Naive thymus-derived CD4-positive, alpha-beta T cell (primary cell): ENCODE data around the gene CD226. TPM values are rescaled to one million over a fixed set of nuclear protein-coding genes. Genes with fewer than 3 reads are reported as not detected.

ENCODE experiments used
- ATAC-seq: fragments of 150-1000 bp; cut with Tn5 transposase; 2 replicates; pipeline ENCODE4 v1.10.0; 2021; ENCODE audit warnings: mild to moderate bottlenecking, moderate library complexity
- CTCF ChIA-PET: fragments of 350-600 bp; sonication (Branson Sonifier 250); formaldehyde crosslinking; loops from one replicate; lab custom pipeline; 2021; ENCODE audit warnings: antibody characterized with exemption; lab: Charles Lee
- POLR2A ChIA-PET: fragments of 350-600 bp; sonication (Branson Sonifier 250); formaldehyde crosslinking; loops from one replicate; lab custom pipeline; 2021; ENCODE audit warnings: antibody characterized with exemption, inconsistent platforms; lab: Charles Lee
- DNase-seq, 9 donors: peaks; one replicate each; pipeline versions ENCODE4 v3.0.0 to v3.0.0-alpha.2; 2020 to 2022; ENCODE audit warnings: mixed read lengths in 1 of 9
- H3K27ac ChIP-seq: one replicate; pipeline ENCODE4 v1.7.0; 2013; ENCODE audit warnings: mild to moderate bottlenecking, low read depth, low read length, moderate library complexity
- H3K27me3 ChIP-seq, 2 donors: one replicate each; pipeline ENCODE4 v1.7.0; 2013; ENCODE audit warnings: low read length in 2 of 2, mild to moderate bottlenecking in 2 of 2, moderate library complexity in 2 of 2; ENCODE audit not compliant: control insufficient read depth in 2 of 2, insufficient read depth in 2 of 2
- H3K36me3 ChIP-seq, 3 experiments: 1 replicate in 2 of 3; 2 replicates in 1 of 3; pipeline ENCODE4 v1.7.0; 2013; ENCODE audit warnings: low read length in 3 of 3, mild to moderate bottlenecking in 3 of 3, moderate library complexity in 1 of 3; ENCODE audit not compliant: insufficient read depth in 3 of 3, control insufficient read depth in 2 of 3
- H3K4me1 ChIP-seq, 2 donors: one replicate each; pipeline ENCODE4 v1.7.0; 2013; ENCODE audit warnings: low read length in 2 of 2, mild to moderate bottlenecking in 2 of 2, moderate library complexity in 1 of 2; ENCODE audit not compliant: control insufficient read depth in 2 of 2, insufficient read depth in 2 of 2
- H3K4me3 ChIP-seq: 2 replicates; pipeline ENCODE4 v1.7.0; 2013; ENCODE audit warnings: mild to moderate bottlenecking, low read length
- H3K9me3 ChIP-seq, 3 experiments: 1 replicate in 2 of 3; 2 replicates in 1 of 3; pipeline ENCODE4 v1.7.0; 2013; ENCODE audit warnings: low read length in 3 of 3; ENCODE audit not compliant: control insufficient read depth in 2 of 3
- H3K27ac Mint-ChIP-seq, 9 donors: one replicate each; pipeline ENCODE4 v1.8.0; 2020 to 2022; ENCODE audit warnings: mixed read lengths in 9 of 9, mild to moderate bottlenecking in 8 of 9, moderate library complexity in 5 of 9, inconsistent platforms in 2 of 9
- H3K27me3 Mint-ChIP-seq, 5 donors: one replicate each; pipeline ENCODE4 v1.8.0; 2021 to 2022; ENCODE audit warnings: mixed read lengths in 5 of 5, mild to moderate bottlenecking in 1 of 5
- H3K36me3 Mint-ChIP-seq, 5 donors: one replicate each; pipeline ENCODE4 v1.8.0; 2020 to 2022; ENCODE audit warnings: mixed read lengths in 5 of 5, mild to moderate bottlenecking in 3 of 5, inconsistent platforms in 1 of 5
- H3K4me1 Mint-ChIP-seq, 7 donors: one replicate each; pipeline ENCODE4 v1.8.0; 2020 to 2022; ENCODE audit warnings: mixed read lengths in 7 of 7, mild to moderate bottlenecking in 3 of 7, inconsistent platforms in 1 of 7
- H3K4me3 Mint-ChIP-seq, 10 donors: one replicate each; pipeline ENCODE4 v1.8.0; 2020 to 2022; ENCODE audit warnings: mild to moderate bottlenecking in 10 of 10, mixed read lengths in 10 of 10, moderate library complexity in 6 of 10, inconsistent platforms in 2 of 10
- H3K9me3 Mint-ChIP-seq, 11 donors: one replicate each; pipeline ENCODE4 v1.8.0; 2020 to 2022; ENCODE audit warnings: mixed read lengths in 11 of 11, mild to moderate bottlenecking in 4 of 11, inconsistent platforms in 1 of 11, moderate library complexity in 1 of 11
- intact Hi-C, 2 donors: fragments of 100-400 bp; cut with micrococcal nuclease; formaldehyde crosslinking; loops; one replicate each; pipeline ENCODE4 v1.15.1; 2023
- polyA plus RNA-seq, 2 donors: library from polyadenylated mRNA; unstranded; fragments of 300-500 nt; fragmentation: Illumina TruSeq; gene quantifications; one replicate each; pipeline ENCODE4 v1.2.3, GENCODE V29; 2021
- total RNA-seq, 6 experiments: library from RNA in 5 of 6; stranded (reverse) in 5 of 6; gene quantifications; 1 replicate in 5 of 6; 2 replicates in 1 of 6; pipeline ENCODE4 v1.2.3 and lab custom pipeline; 2021 to 2026

Gene CD226
- total RNA-seq (100 to 1,000 TPM in 1 of 5 experiments, 10 to 100 TPM in 4; 43.4 to 103 (median 58.6) TPM), polyA plus RNA-seq (10 to 100 TPM; 27.9 to 30.9 TPM), total RNA-seq (lab: John Stamatoyannopoulos, UW) (70.7 reads per million, percentile 78 among the genes with 10 or more reads in this experiment)

DNA sequence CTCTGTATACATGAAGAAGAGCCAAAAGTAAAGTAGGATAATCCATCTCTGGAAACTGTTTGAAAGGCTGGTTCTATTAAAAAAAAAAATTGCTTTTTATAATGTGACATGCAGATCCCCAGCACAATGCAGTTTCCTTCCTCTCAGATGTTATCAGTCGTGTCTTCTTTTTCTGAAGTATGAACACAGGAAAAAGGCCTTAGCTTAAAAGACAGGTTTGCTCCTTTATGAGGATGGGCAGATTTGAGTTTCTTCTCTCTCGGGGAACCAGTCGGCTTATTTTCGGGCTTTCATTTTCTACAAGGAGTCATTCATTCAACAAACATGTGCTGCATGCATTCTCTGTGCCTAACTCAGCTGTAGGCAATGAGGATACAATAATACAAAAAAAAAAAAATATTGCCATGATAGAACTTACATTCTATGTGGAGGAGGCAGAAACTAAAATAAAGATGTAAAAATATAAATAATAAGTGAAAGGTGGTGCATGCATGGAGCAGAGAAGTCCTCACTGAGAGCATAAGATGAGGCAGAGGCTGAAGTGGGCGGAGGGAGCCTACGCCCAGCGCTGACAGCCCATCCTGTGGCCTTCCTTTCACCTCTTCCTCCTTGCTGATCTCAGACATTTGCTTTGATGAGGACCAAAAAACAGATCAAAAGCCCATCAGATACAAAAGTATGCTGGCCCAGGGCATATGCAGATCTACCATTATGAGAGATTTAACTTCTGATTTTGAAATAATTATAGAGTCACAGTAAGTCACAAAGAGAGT is at the start of gene CD226:
CD226 (minus strand) TSS at position 513 of the 773 bp plus-strand sequence; CDS start at position 46, 467 bp downstream.
- DNase-seq (peak in 7 of 9 donors; percentile 44 to 72 (median 60)), ATAC-seq (peak; percentile 79)
- H3K9me3 Mint-ChIP-seq: peaks cover 0 to 17% (median 0%) of the 10 kb centered on the region in 11 donors
- peak within 1 kb of the TSS; percentile 55 for H3K27ac ChIP-seq
- ChIA-PET CTCF (interaction anchor here (0.6 to 1.2 kb wide), 2 partner anchors 9 to 17 kb away, joined by 3 read pairs; no protein-coding TSS in a partner anchor), POLR2A (interaction anchor here (0.7 to 4.4 kb wide), 4 partner anchors 8 to 38 kb away, joined by 3 to 41 read pairs (median 20); no protein-coding TSS in a partner anchor)
- H3K4me3 Mint-ChIP-seq: peak within 1 kb of the TSS in 2 of 10 donors; percentile 56 to 77
- H3K9me3 ChIP-seq: no peaks in the 10 kb centered on the region
- peaks cover 2 to 61% (median 45%) of the 10 kb centered on the region in 7 donors for H3K4me1 Mint-ChIP-seq
- peak within 1 kb of the TSS; percentile 42 for H3K4me3 ChIP-seq
- H3K27me3 ChIP-seq: no peaks in the 10 kb centered on the region
- peaks cover 3 to 52% (median 28%) of the 10 kb centered on the region in 5 donors for H3K36me3 Mint-ChIP-seq
- no peaks in the 10 kb centered on the region for H3K36me3 ChIP-seq
- no peak within 1 kb of the TSS for H3K27ac Mint-ChIP-seq
- H3K27me3 Mint-ChIP-seq: no peaks in the 10 kb centered on the region
- intact Hi-C loops: loop anchor here (1.0 to 10.0 kb wide), 5 partner anchors 9 to 727 kb away; no protein-coding TSS in a partner anchor
- H3K4me1 ChIP-seq: peaks cover 55 to 89% of the 10 kb centered on the region in 2 donors

DNA sequence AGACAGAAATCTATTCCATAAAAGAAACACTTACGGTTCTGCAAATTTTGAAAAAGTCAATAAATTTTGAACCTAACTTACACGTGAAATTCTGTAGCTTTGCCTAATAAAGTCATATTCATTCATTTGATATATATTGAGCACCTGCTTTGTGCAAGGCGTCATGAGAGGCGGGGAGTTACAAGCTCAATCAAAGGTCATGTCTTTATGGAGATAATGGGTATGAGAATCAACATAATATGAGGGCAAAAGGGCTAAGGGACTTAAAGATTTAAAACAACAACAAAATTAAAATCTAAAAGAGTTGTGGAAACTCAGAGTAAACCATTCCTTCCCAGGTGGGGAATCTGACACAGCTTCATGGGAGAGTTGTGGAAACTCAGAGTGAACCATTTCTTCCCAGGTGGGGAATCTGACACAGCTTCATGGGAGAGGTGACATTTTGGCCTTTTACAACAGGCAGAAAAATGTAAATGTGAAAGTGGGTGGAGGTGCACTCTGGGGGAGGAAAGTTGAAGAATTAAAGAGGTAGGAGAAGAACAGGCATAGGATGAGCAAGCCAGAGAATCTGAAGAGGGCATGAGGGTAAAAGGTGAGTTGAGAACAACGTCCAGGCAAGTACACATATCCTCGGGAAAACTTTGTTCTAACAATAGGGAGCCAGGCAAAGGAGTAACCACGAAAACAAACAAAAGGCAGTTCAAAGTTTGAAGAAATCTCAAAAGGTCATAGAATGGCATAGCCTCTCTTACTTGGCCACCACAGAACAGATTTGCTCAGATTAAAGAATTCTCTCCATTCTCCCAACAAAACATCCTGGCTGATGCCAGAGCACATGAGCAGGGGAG is 49.5 kb upstream of the CD226 start:
- ATAC-seq (no peak), DNase-seq (no peak)
- POLR2A ChIA-PET: no interaction called here
- intact Hi-C loops: no loop called here
- Histone ChIP-seq H3K4me1 (no peaks in the 10 kb centered on the region), H3K27me3 (no peaks in the 10 kb centered on the region), H3K4me3 (no peak overlapping the region), H3K9me3 (no peaks in the 10 kb centered on the region), H3K27ac (no peak overlapping the region), H3K36me3 (no peaks in the 10 kb centered on the region)
- Mint-ChIP-seq H3K4me1 (peaks cover 0 to 14% (median 10%) of the 10 kb centered on the region in 7 donors), H3K4me3 (no peak overlapping the region), H3K36me3 (peaks cover 4 to 66% (median 55%) of the 10 kb centered on the region in 5 donors), H3K9me3 (peaks cover 0 to 21% (median 5%) of the 10 kb centered on the region in 11 donors), H3K27ac (peak overlapping the region in 3 of 9 donors; percentile 22 to 69 (median 28)), H3K27me3 (no peaks in the 10 kb centered on the region)
- CTCF ChIA-PET: no interaction called here

DNA sequence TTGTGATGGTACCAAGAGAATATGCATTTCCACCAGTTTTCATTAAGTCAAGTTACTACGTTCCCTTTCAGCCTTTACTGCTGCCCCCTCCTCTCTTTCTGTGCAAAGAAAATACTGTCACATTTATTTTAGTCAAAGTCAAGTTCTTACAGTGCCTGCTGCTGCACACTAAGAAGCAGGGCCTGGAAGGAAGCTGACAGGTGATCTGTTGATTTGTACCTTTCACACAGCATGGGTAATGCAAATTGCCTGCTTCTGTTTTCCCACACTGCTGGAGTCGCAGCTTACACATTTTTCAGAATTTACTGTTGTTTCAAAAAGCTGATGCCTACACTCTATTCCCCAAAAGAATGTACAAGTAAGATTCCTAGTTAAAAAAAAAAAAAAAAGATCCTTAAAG is 48.7 kb upstream of the CD226 start:
- H3K9me3 Mint-ChIP-seq: peaks cover 0 to 26% (median 5%) of the 10 kb centered on the region in 11 donors
- H3K27me3 Mint-ChIP-seq: no peaks in the 10 kb centered on the region
- H3K27me3 ChIP-seq: no peaks in the 10 kb centered on the region
- H3K36me3 ChIP-seq: no peaks in the 10 kb centered on the region
- intact Hi-C loops: no loop called here
- no peaks in the 10 kb centered on the region for H3K9me3 ChIP-seq
- H3K4me1 ChIP-seq: no peaks in the 10 kb centered on the region
- H3K4me3 ChIP-seq: no peak overlapping the region
- H3K27ac ChIP-seq: no peak overlapping the region
- CTCF ChIA-PET: no interaction called here
- peaks cover 0 to 13% (median 10%) of the 10 kb centered on the region in 7 donors for H3K4me1 Mint-ChIP-seq
- DNase-seq (no peak), ATAC-seq (no peak)
- POLR2A ChIA-PET: no interaction called here
- H3K27ac Mint-ChIP-seq: peak overlapping the region in 1 of 9 donors; percentile 56
- H3K4me3 Mint-ChIP-seq: no peak overlapping the region
- peaks cover 4 to 66% (median 56%) of the 10 kb centered on the region in 5 donors for H3K36me3 Mint-ChIP-seq

GRCh38 chr18:69995774-69996173 is 48.1 kb upstream of the CD226 start:
- Histone ChIP-seq H3K27me3 (no peaks in the 10 kb centered on the region), H3K4me3 (no peak overlapping the region), H3K27ac (no peak overlapping the region), H3K4me1 (no peaks in the 10 kb centered on the region), H3K36me3 (no peaks in the 10 kb centered on the region), H3K9me3 (no peaks in the 10 kb centered on the region)
- peaks cover 0 to 11% (median 10%) of the 10 kb centered on the region in 7 donors for H3K4me1 Mint-ChIP-seq
- H3K27me3 Mint-ChIP-seq: no peaks in the 10 kb centered on the region
- peak overlapping the region in 1 of 9 donors; percentile 79 for H3K27ac Mint-ChIP-seq
- ChIA-PET CTCF (no interaction called here), POLR2A (no interaction called here)
- H3K9me3 Mint-ChIP-seq: peaks cover 0 to 26% (median 5%) of the 10 kb centered on the region in 11 donors
- H3K4me3 Mint-ChIP-seq: no peak overlapping the region
- DNase-seq (no peak), ATAC-seq (no peak)
- intact Hi-C loops: no loop called here
- H3K36me3 Mint-ChIP-seq: peaks cover 4 to 68% (median 56%) of the 10 kb centered on the region in 5 donors

- no peaks in the 10 kb centered on the region for H3K27me3 ChIP-seq
- H3K36me3 ChIP-seq: no peaks in the 10 kb centered on the region
- intact Hi-C loops: no loop called here
- Mint-ChIP-seq H3K27ac (no peak overlapping the region), H3K27me3 (no peaks in the 10 kb centered on the region), H3K4me3 (no peak overlapping the region), H3K4me1 (peaks cover 0 to 10% (median 7%) of the 10 kb centered on the region in 7 donors), H3K36me3 (peaks cover 13 to 89% (median 73%) of the 10 kb centered on the region in 5 donors), H3K9me3 (peaks cover 0 to 48% (median 20%) of the 10 kb centered on the region in 11 donors)
- H3K4me1 ChIP-seq: no peaks in the 10 kb centered on the region
- DNase-seq: no peak
- CTCF ChIA-PET: no interaction called here
- no peak overlapping the region for H3K4me3 ChIP-seq
- no peak for ATAC-seq
- H3K9me3 ChIP-seq: peaks cover 0 to 9% (median 4%) of the 10 kb centered on the region in 3 experiments
- H3K27ac ChIP-seq: no peak overlapping the region
- POLR2A ChIA-PET: no interaction called here
Measured at GRCh38 chr18:69992776-69993175, 45.1 kb upstream of the CD226 start.

GRCh38 chr18:69987870-69988269 is 40.2 kb upstream of the CD226 start:
- no peak overlapping the region for H3K4me3 Mint-ChIP-seq
- Histone ChIP-seq H3K4me1 (no peaks in the 10 kb centered on the region), H3K27me3 (no peaks in the 10 kb centered on the region), H3K27ac (no peak overlapping the region), H3K36me3 (no peaks in the 10 kb centered on the region), H3K4me3 (no peak overlapping the region), H3K9me3 (peaks cover 0 to 9% (median 4%) of the 10 kb centered on the region in 3 experiments)
- no peak for DNase-seq
- H3K27me3 Mint-ChIP-seq: no peaks in the 10 kb centered on the region
- peaks cover 0 to 53% (median 28%) of the 10 kb centered on the region in 11 donors for H3K9me3 Mint-ChIP-seq
- H3K27ac Mint-ChIP-seq: no peak overlapping the region
- intact Hi-C loops: no loop called here
- no peak for ATAC-seq
- H3K4me1 Mint-ChIP-seq: peaks cover 0 to 4% (median under 1%) of the 10 kb centered on the region in 7 donors
- H3K36me3 Mint-ChIP-seq: peaks cover 25 to 65% (median 60%) of the 10 kb centered on the region in 5 donors
- POLR2A ChIA-PET: no interaction called here
- CTCF ChIA-PET: interaction anchor here (0.7 kb wide), 1 partner anchor 29 kb away, joined by 5 read pairs; no protein-coding TSS in a partner anchor
